ENCODE results near the gene EFCC1.

EFCC1 gene

DNA sequence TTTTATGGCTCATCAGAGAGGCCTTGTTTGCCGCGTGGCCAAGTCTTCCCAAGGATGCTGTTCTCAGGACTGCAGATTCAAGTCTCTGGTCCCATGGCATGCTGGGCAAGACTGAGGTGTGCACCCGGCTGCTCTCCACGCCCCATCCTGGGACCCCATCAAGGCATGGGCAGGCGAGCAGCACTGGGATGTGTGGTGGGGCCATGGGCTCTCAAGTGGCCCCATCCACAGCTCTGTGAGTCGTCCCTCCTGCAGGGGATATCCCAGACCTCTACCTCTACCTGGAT is 46.4 kb downstream of the EFCC1 start:
- no peak for DNase-seq (ENCODE audit: low read depth)
- TF ChIP-seq, protein P1, sequence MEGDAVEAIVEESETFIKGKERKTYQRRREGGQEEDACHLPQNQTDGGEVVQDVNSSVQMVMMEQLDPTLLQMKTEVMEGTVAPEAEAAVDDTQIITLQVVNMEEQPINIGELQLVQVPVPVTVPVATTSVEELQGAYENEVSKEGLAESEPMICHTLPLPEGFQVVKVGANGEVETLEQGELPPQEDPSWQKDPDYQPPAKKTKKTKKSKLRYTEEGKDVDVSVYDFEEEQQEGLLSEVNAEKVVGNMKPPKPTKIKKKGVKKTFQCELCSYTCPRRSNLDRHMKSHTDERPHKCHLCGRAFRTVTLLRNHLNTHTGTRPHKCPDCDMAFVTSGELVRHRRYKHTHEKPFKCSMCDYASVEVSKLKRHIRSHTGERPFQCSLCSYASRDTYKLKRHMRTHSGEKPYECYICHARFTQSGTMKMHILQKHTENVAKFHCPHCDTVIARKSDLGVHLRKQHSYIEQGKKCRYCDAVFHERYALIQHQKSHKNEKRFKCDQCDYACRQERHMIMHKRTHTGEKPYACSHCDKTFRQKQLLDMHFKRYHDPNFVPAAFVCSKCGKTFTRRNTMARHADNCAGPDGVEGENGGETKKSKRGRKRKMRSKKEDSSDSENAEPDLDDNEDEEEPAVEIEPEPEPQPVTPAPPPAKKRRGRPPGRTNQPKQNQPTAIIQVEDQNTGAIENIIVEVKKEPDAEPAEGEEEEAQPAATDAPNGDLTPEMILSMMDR (conservative IDR thresholded peaks at IDR 0.05; ENCODE audit: control insufficient read depth, insufficient read depth, low read depth, low read length), result no peak
- no peak overlapping the region for H3K4me3 ChIP-seq (ENCODE audit: control insufficient read depth, low read depth, low read length)

DNA sequence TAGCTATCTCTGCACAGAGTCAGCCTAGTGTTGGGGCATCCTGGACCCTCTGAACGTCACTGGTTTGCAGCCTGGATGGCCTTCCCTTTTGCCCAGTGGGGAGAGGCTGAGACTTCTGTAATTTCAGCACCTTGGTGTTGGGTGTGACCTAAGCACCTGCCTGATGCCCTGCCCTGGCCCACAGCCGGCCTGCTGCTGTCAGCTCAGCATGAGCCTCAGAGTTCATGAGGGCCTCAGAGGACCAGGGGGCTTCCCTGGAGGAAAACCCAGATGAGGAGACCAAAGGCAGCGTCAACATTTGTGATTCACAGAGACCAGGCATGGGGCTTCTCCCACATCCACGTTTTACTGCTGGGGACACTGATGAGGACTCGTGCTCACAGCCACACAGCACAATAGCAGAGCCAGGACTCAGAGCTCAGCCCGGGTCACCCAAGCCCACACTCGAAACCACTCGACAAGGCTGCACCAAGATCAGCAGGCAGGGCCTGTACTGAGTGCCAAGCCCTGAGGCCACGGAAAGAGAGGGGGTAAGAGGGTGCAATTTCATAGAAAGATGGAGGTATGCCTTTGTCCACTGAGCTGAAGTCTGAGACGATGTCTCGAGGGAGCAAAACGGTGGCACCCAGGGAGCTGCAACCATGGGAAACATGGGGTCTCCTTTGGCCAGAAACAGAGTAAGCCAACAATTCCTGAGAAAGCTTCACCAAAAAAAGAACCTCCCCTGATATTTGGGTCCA is 49.6 kb downstream of the EFCC1 start:
- H3K4me3 ChIP-seq (ENCODE audit: control insufficient read depth, low read depth, low read length), result no peak overlapping the region
- TF ChIP-seq, protein P1 (conservative IDR thresholded peaks at IDR 0.05; ENCODE audit: control insufficient read depth, insufficient read depth, low read depth, low read length), result no peak
- no peak for DNase-seq (ENCODE audit: low read depth)

DNA sequence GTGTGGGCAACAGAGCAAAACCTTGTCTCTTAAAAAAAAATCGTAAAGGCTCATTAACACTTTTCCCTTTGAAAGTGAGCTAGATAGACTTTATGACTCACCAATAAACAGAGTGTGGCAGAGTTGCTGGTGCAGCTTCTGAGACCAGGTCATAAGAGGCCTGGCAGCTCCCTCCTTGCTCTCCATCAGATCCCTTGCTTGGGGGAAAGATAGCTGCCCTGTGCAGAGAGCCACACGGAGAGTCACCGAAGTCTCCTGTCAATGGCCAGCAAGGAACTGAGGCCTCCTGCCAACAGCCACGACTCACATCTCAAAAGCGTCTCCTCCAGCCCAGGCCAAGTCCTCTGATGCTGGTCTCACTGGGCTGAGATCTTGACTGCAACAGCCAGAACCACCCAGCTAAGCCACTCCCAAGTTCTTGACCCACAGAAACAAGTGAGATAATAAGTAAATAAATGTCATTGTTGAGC is 50.8 kb downstream of the EFCC1 start:
- TF ChIP-seq, protein P1 (conservative IDR thresholded peaks at IDR 0.05; ENCODE audit: control insufficient read depth, insufficient read depth, low read depth, low read length), result no peak

DNA sequence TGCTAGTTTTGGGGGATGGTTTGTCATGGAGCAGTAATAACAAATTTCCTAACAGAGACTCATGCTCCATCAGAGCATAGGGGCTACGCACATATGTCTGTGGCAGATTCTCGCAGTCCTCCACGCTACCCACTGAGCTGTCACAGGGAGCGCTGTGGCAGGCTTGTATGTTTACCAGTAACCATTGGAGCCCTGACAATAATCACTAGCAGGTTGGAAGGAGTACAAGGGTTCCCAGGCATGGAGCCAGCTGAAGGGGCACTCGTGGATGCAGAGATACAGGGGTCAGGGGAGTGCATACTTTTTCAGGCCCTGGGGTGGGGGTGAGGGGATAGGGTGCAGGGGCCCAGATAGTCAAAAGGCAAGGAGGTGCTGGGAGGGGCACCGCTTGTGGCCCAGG is 51.6 kb downstream of the EFCC1 start:
- no peak overlapping the region for H3K4me3 ChIP-seq (ENCODE audit: control insufficient read depth, low read depth, low read length)
- DNase-seq (ENCODE audit: low read depth), result no peak
- TF ChIP-seq, protein P1 (conservative IDR thresholded peaks at IDR 0.05; ENCODE audit: control insufficient read depth, insufficient read depth, low read depth, low read length), result no peak

More for the DNA sequence above, 50.8 kb downstream of the EFCC1 start:
- DNase-seq (ENCODE audit: low read depth), result no peak
- no peak overlapping the region for H3K4me3 ChIP-seq (ENCODE audit: control insufficient read depth, low read depth, low read length)

DNA sequence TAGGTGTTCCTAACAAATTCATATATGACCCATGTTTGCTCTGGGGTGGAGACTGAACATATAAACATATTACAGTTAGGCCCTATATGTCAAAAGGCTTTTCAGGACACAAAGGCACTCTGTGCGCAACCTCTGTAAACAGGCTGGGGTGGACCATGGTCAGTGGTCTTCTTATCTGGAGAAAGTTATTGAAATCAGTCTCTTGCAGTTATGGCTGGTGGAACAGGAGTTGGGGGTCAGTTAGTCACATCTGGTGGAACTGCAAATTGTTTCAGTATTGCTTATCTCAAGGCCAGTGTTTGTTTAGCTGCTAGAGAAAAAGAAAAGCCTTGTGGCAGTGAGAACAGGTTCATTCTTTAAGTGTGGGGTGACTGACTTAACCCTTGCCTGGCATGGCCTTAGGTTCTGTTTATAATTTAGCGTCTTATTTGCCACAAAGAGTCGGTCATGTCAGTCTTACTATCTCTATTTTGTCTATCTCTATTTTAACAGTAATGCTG is 53.6 kb downstream of the EFCC1 start:
- TF ChIP-seq, protein P1 (conservative IDR thresholded peaks at IDR 0.05; ENCODE audit: control insufficient read depth, insufficient read depth, low read depth, low read length), result no peak
- DNase-seq (ENCODE audit: low read depth), result no peak
- no peak overlapping the region for H3K4me3 ChIP-seq (ENCODE audit: control insufficient read depth, low read depth, low read length)

DNA sequence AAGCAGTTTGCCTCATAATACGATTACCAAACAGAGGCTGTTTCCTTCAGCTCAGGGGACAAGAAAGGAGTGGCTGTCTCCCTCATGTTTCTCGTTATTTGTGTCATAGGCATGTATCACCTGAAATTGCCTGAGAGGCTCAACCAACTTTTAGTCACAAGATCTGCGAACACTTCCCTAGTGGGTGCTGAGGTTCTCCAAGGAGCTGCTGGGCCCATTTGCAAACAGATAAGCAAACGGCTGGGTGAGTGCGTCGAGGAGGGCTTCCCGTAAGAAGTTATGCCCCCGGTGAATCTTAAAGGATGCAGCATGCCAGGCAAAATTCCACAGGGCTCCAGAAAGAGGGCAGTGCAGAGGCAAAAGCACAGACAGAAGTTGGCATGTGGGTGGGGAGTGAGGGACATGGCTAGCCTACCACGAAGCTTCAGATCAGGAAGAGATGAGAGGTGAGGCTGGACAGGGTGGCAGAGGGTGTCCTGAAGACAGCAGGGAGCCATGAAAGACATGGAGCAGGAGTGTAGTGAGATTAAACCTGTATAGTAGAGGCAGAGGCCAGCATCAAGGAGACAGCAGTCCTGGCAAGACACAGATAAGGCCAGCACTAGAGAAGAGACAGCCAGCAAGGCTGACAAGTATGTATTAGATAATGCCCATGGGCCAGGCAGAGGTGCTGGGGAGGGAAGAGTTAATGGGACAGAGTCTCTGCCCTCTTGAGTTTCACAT is 55.5 kb downstream of the EFCC1 start:
- TF ChIP-seq, protein P1 (conservative IDR thresholded peaks at IDR 0.05; ENCODE audit: control insufficient read depth, insufficient read depth, low read depth, low read length), result no peak
- DNase-seq (ENCODE audit: low read depth), result no peak
- no peak overlapping the region for H3K4me3 ChIP-seq (ENCODE audit: control insufficient read depth, low read depth, low read length)
